K562 (cell line): Measurements from ENCODE around the gene STRA8. TPM values are rescaled to one million over a fixed set of nuclear protein-coding genes. Genes with fewer than 3 reads are reported as not detected.

Experiments
- ATAC-seq: fragments of 200-7000 bp; cut with Tn5 transposase; 3 replicates; pipeline ENCODE4 v1.9.1; 2020; ENCODE audit warnings: moderate library complexity
- BruUV-seq: library from RNA; stranded (reverse); fragments of 400-500 nt; replicated peaks from 2 replicates; lab custom pipeline; 2021; lab: Mats Ljungman, UMichigan
- CTCF ChIA-PET: fragments of 300-600 bp; formaldehyde crosslinking; extraction: SDS; loops from one replicate; lab custom pipeline; 2021; ENCODE audit warnings: low intra/inter-chr PET ratio; lab: Yijun Ruan, JAX
- POLR2A ChIA-PET: fragments of 300-600, 350-650 bp; sonication (Branson Sonifier 250); formaldehyde crosslinking; extraction: SDS; loops from one replicate; lab custom pipeline; 2021; ENCODE audit warnings: antibody characterized with exemption, inconsistent platforms; lab: Yijun Ruan, JAX
- DNase-seq, 4 experiments: peaks; one replicate each; pipeline versions ENCODE4 v3.0.0 to v3.0.0-alpha.2; 2011 to 2018; ENCODE audit warnings: low spot score in 3 of 4, mixed read lengths in 3 of 4; ENCODE audit errors: extremely low read depth in 1 of 4
- FAIRE-seq: peaks from 2 replicates; lab custom pipeline; 2011; peaks lifted over from hg19 to GRCh38; lab: Jason Lieb, UNC
- H2AFZ ChIP-seq: 2 replicates; pipeline ENCODE4 v1.6.0; 2011; ENCODE audit warnings: low read depth, low read length, control low read depth, inconsistent platforms
- H3K27ac ChIP-seq: fragments of 200-600 bp; 3 replicates; pipeline ENCODE4 v1.8.0; 2011; ENCODE audit warnings: low read depth, mild to moderate bottlenecking, control low read depth, inconsistent platforms, low read length, moderate library complexity, mixed read lengths; ENCODE audit errors: extremely low read depth
- H3K27me3 ChIP-seq, 2 experiments: fragments of 300-600 bp in 1 of 2; 2 replicates in 1 of 2; 3 replicates in 1 of 2; pipeline versions ENCODE4 v1.6.0 to v1.8.0; 2011; ENCODE audit warnings: inconsistent platforms in 2 of 2, low read length in 2 of 2, mild to moderate bottlenecking in 1 of 2, mixed read lengths in 1 of 2, moderate library complexity in 1 of 2; ENCODE audit not compliant: control insufficient read depth in 2 of 2, insufficient read depth in 2 of 2
- H3K36me3 ChIP-seq: fragments of 300-600 bp; 3 replicates; pipeline ENCODE4 v1.8.0; 2011; ENCODE audit warnings: mild to moderate bottlenecking, low read length, inconsistent platforms; ENCODE audit not compliant: control insufficient read depth, insufficient read depth
- H3K4me1 ChIP-seq, 2 experiments: fragments of 200-600 bp in 1 of 2; replicated peaks in 1 of 2; 2 replicates in 1 of 2; 3 replicates in 1 of 2; pipeline versions ENCODE4 v1.5.1 to v1.8.0; 2011; ENCODE audit warnings: inconsistent platforms in 2 of 2, low read length in 2 of 2, mild to moderate bottlenecking in 1 of 2, mixed read lengths in 1 of 2, moderate library complexity in 1 of 2; ENCODE audit not compliant: control insufficient read depth in 2 of 2, insufficient read depth in 2 of 2
- H3K4me2 ChIP-seq: 2 replicates; pipeline ENCODE4 v1.6.1; 2011; ENCODE audit warnings: low read length, control low read depth, inconsistent platforms, mixed read lengths; ENCODE audit not compliant: insufficient read depth
- H3K4me3 ChIP-seq: fragments of 200-600 bp; sonication (generic), shearing (Covaris generic); 2 replicates; pipeline ENCODE4 v1.5.1; 2016; ENCODE audit warnings: control low read depth, inconsistent platforms
- H3K79me2 ChIP-seq: fragments of 200-600 bp; 3 replicates; pipeline ENCODE4 v1.8.0; 2011; ENCODE audit warnings: low read length, inconsistent platforms; ENCODE audit not compliant: control insufficient read depth, insufficient read depth
- H3K9ac ChIP-seq, 2 experiments: 2 replicates each; pipeline versions ENCODE4 v1.6.0 to v1.6.1; 2011; ENCODE audit warnings: low read depth in 2 of 2, low read length in 2 of 2, control low read depth in 1 of 2, inconsistent platforms in 1 of 2, mild to moderate bottlenecking in 1 of 2, mixed read lengths in 1 of 2; ENCODE audit not compliant: insufficient read depth in 1 of 2
- H3K9me1 ChIP-seq: one replicate; pipeline ENCODE4 v1.6.0; 2011; ENCODE audit warnings: inconsistent platforms, mild to moderate bottlenecking, low read length, moderate library complexity; ENCODE audit not compliant: control insufficient read depth, insufficient read depth
- H3K9me3 ChIP-seq: replicated peaks from 2 replicates; pipeline ENCODE4 v1.5.1; 2011; ENCODE audit warnings: low read depth, low read length, inconsistent platforms; ENCODE audit not compliant: control insufficient read depth, insufficient read depth
- H4K20me1 ChIP-seq: replicated peaks from 2 replicates; pipeline ENCODE4 v1.6.1; 2011; ENCODE audit warnings: low read length, inconsistent platforms, mixed read lengths; ENCODE audit not compliant: control insufficient read depth, insufficient read depth
- C11orf30 ChIP-seq: fragments of 450-650 bp; IDR thresholded peaks from 2 replicates; pipeline ENCODE4 v1.6.1; 2016; ENCODE audit warnings: low read depth, mild to moderate bottlenecking
- MAFF ChIP-seq: IDR thresholded peaks from 2 replicates; pipeline ENCODE4 v1.6.1; 2012; ENCODE audit warnings: low read length, improper control_type of control experiment
- MAFG ChIP-seq: fragments of 450-650 bp; conservative IDR thresholded peaks from 2 replicates; pipeline ENCODE4 v1.6.1; 2016; ENCODE audit warnings: missing genetic modification characterization, missing compliant biosample characterization
- MAFK ChIP-seq: IDR thresholded peaks from 2 replicates; pipeline ENCODE4 v1.6.1; 2011; ENCODE audit warnings: low read length, improper control_type of control experiment
- TCF3 ChIP-seq: sonication (generic); formaldehyde crosslinking; IDR thresholded peaks from 2 replicates; pipeline ENCODE4 v1.4.0; 2020; ENCODE audit warnings: mild to moderate bottlenecking, missing genetic modification reagents
- ZKSCAN3 ChIP-seq: fragments of 250-450 bp; sonication (Bioruptor Pico); IDR thresholded peaks from 2 replicates; pipeline ENCODE4 v1.4.0; 2020
- ZNF316 ChIP-seq: fragments of 450-650 bp; IDR thresholded peaks from 2 replicates; pipeline ENCODE4 v1.6.1; 2016
- WGBS: fragments of 100-300 bp; shearing (Covaris generic); methylation state at CpG from one replicate; pipeline ENCODE4 v1.1.6; 2016; ENCODE audit warnings: low coverage, mixed read lengths; ENCODE audit not compliant: insufficient coverage; ENCODE audit errors: missing lambda C conversion rate; 5-methylcytosine and 5-hydroxymethylcytosine counted together
- in situ Hi-C: fragments of 300-500 bp; cut with MboI; formaldehyde crosslinking; loops from 4 replicates; pipeline ENCODE4 v1.15.0; 2018; ENCODE audit warnings: inconsistent platforms, mixed read lengths
- intact Hi-C: fragments of 100-400 bp; cut with micrococcal nuclease; formaldehyde crosslinking; loops from 2 replicates; pipeline ENCODE4 v1.14.2; 2022
- polyA plus RNA-seq, 8 experiments: library from polyadenylated mRNA; depleted of rRNA in 4 of 8; stranded (reverse) in 5 of 8; unstranded in 3 of 8; fragments of >200 nt; fragmentation: Nextera tagmentation in 2 of 8; fragmentation: Illumina TruSeq in 1 of 8; extraction: Ambion mirVana in 2 of 8; extraction: Trizol in 1 of 8; gene quantifications; 2 replicates each; pipeline versions ENCODE4 v1.2.1 to v1.2.3, GENCODE V29; 2011 to 2014; ENCODE audit warnings: inconsistent platforms in 1 of 8, missing spikeins in 1 of 8
- total RNA-seq, 7 experiments: library from RNA; depleted of rRNA in 6 of 7; stranded (reverse); fragments of >200 nt in 6 of 7; fragmentation: Illumina TruSeq in 2 of 7; extraction: Trizol in 2 of 7; gene quantifications; 2 replicates each; pipeline versions ENCODE4 v1.2.1 to v1.2.3, GENCODE V29; 2011 to 2021; ENCODE audit warnings: low replicate concordance in 1 of 7
- TF ChIP-seq, protein P1 (sequence below): fragments of 450-650 bp; IDR thresholded peaks from 2 replicates; pipeline ENCODE4 v1.6.1; 2017; ENCODE audit warnings: antibody characterized with exemption
- TF ChIP-seq, protein P2 (sequence below): fragments of 250-450 bp; sonication (Bioruptor Pico); IDR thresholded peaks from 2 replicates; pipeline ENCODE4 v1.8.0; 2022; ENCODE audit warnings: moderate library complexity, mild to moderate bottlenecking, inconsistent platforms

The STRA8 gene
- total and polyA plus RNA-seq, 9 of the 15 experiments (the other 6 are each of a cell fraction or from before 2014, with no cell fraction given): not detected

DNA sequence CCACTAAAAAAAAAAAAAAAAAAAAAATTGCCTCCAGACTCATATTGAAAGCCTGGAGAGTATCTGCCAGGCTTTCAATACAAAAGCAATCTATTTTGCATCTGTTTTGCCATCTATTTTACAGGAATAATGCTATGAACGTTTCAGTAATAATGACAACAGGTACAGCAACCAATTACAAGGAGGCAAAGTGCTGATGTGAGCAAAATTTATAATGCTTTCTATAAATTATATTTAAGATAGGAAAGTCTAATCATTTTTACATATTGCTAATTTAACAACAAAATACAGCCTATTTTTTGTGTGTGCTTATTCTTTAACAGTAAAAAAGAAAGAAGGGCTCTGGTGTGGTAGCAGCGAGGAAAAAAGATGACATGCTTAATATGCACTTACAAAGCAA, 32.3 kb upstream of the STRA8 start:
- Histone ChIP-seq H3K9ac (no peak overlapping the region), H3K79me2 (no peaks in the 10 kb centered on the region), H3K27ac (no peak overlapping the region), H3K4me3 (no peak overlapping the region), H3K36me3 (peaks cover 40% of the 10 kb centered on the region; the same call in 2 of the 3 replicates), H3K4me1 (no peaks in the 10 kb centered on the region), H3K4me2 (no peak overlapping the region), H3K9me3 (no peaks in the 10 kb centered on the region), H2AFZ (no peak overlapping the region), H3K27me3 (no peaks in the 10 kb centered on the region), H3K9me1 (no peaks in the 10 kb centered on the region), H4K20me1 (no peaks in the 10 kb centered on the region)
- CTCF ChIA-PET: no interaction called here
- intact Hi-C loops: no loop called here
- 38% methylated on average over 2 of the region's 2 CpGs for WGBS
- FAIRE-seq (no peak), ATAC-seq (no peak), DNase-seq (no peak)
- POLR2A ChIA-PET: interaction anchor here (0.7 kb wide), 1 partner anchor 37 kb away, joined by 3 read pairs; no protein-coding TSS in a partner anchor
- TF ChIP-seq ZNF316 (peak; percentile 79), MAFG (tag) (peak; percentile 55; the same call in 1 of the 2 replicates), ZKSCAN3 (CRISPR knock-in tag) (no peak), MAFF (peak; percentile 78), MAFK (peak; percentile 75), TCF3 (CRISPR knock-in tag) (no peak), C11orf30 (peak; percentile 57)
- TF ChIP-seq, protein P1, sequence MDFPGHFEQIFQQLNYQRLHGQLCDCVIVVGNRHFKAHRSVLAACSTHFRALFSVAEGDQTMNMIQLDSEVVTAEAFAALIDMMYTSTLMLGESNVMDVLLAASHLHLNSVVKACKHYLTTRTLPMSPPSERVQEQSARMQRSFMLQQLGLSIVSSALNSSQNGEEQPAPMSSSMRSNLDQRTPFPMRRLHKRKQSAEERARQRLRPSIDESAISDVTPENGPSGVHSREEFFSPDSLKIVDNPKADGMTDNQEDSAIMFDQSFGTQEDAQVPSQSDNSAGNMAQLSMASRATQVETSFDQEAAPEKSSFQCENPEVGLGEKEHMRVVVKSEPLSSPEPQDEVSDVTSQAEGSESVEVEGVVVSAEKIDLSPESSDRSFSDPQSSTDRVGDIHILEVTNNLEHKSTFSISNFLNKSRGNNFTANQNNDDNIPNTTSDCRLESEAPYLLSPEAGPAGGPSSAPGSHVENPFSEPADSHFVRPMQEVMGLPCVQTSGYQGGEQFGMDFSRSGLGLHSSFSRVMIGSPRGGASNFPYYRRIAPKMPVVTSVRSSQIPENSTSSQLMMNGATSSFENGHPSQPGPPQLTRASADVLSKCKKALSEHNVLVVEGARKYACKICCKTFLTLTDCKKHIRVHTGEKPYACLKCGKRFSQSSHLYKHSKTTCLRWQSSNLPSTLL: no peak
- TF ChIP-seq, protein P2, sequence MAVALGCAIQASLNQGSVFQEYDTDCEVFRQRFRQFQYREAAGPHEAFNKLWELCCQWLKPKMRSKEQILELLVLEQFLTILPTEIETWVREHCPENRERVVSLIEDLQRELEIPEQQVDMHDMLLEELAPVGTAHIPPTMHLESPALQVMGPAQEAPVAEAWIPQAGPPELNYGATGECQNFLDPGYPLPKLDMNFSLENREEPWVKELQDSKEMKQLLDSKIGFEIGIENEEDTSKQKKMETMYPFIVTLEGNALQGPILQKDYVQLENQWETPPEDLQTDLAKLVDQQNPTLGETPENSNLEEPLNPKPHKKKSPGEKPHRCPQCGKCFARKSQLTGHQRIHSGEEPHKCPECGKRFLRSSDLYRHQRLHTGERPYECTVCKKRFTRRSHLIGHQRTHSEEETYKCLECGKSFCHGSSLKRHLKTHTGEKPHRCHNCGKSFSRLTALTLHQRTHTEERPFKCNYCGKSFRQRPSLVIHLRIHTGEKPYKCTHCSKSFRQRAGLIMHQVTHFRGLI (CRISPR knock-in tag): no peak
- no TSS peak for BruUV-seq
- in situ Hi-C loops: no loop called here
